ENCODE measurements around the gene SDK1.

SDK1 gene

GRCh38 chr7:3455806-3456595 lies 154.9 kb downstream of the SDK1 start:
- no peak overlapping the region for H3K27ac ChIP-seq
- no peak for TF ChIP-seq ZFX (IDR thresholded peaks at IDR 0.05)
- TF ChIP-seq, protein P1, sequence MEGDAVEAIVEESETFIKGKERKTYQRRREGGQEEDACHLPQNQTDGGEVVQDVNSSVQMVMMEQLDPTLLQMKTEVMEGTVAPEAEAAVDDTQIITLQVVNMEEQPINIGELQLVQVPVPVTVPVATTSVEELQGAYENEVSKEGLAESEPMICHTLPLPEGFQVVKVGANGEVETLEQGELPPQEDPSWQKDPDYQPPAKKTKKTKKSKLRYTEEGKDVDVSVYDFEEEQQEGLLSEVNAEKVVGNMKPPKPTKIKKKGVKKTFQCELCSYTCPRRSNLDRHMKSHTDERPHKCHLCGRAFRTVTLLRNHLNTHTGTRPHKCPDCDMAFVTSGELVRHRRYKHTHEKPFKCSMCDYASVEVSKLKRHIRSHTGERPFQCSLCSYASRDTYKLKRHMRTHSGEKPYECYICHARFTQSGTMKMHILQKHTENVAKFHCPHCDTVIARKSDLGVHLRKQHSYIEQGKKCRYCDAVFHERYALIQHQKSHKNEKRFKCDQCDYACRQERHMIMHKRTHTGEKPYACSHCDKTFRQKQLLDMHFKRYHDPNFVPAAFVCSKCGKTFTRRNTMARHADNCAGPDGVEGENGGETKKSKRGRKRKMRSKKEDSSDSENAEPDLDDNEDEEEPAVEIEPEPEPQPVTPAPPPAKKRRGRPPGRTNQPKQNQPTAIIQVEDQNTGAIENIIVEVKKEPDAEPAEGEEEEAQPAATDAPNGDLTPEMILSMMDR (conservative IDR thresholded peaks at IDR 0.05): no peak

GRCh38 chr7:3459111-3459510 lies 158.1 kb downstream of the SDK1 start:
- TF ChIP-seq, protein P1 (conservative IDR thresholded peaks at IDR 0.05): no peak
- H3K27ac ChIP-seq: no peak overlapping the region

DNA sequence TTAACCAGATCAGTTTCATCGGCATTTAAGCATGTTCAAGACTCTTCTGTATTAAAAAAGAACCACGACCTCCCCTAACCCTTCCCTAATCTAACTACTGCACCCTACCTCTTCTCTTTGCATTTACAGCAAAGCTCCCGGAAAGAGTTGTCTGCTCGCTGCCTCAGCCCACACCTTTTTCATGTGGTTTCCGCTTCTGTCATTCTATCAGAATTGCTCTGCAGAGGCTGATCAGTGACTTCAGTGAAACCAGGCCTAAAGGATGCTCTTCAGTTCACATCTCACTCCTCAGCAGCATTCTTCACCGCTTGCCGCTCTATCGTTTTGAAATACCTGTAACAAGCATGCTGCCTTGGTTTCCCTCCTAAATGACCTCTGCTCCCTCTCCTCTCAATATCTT lies 160.9 kb downstream of the SDK1 start:
- no peak overlapping the region for H3K27ac ChIP-seq
- TF ChIP-seq, protein P1 (conservative IDR thresholded peaks at IDR 0.05): no peak
- TF ChIP-seq ZFX (IDR thresholded peaks at IDR 0.05): no peak

DNA sequence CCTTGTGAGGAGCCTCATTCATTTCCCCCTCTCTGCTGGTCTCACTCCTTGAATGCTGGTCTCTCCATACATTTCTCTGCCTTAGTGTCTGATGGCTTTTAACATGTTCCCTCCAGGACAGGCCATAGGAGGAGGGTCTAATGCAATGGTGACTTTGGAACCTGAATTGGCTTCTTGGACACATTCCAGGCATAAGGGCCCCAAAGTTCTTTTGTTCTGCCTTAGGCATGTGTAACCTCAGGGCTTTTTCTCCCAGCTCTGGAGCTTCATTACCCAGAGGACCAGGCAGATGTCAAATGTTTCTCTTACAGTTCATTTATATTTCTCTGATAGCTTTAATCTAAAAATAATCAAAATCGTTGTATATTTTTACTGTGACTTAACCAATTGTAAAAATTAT lies 162.6 kb downstream of the SDK1 start:
- no peak overlapping the region for H3K27ac ChIP-seq
- TF ChIP-seq ZFX (IDR thresholded peaks at IDR 0.05): no peak
- TF ChIP-seq, protein P1 (conservative IDR thresholded peaks at IDR 0.05): no peak

GRCh38 chr7:3464900-3465622 lies 164.0 kb downstream of the SDK1 start:
- no peak for TF ChIP-seq ZFX (IDR thresholded peaks at IDR 0.05)
- TF ChIP-seq, protein P1 (conservative IDR thresholded peaks at IDR 0.05): no peak
- no peak overlapping the region for H3K27ac ChIP-seq

DNA sequence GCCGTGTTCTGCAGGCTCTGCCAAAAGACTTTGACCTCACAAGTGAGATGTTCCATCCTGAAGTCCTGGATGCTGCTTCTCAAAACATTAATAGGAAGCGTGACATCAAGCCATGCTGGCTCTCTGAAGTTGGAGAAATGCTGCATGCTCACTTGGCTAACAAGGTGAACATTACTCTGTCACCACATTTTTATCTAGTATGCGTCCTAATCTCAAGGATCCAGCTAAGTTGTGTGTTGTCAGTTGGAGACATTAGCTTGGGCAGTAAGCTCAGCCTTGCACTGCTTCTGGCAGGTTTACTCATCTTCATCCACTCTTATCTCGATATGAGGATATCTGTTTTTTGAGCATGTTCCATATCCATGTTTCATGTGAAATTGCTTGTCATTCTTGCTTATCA lies 165.2 kb downstream of the SDK1 start:
- TF ChIP-seq, protein P1 (conservative IDR thresholded peaks at IDR 0.05): no peak
- TF ChIP-seq ZFX (IDR thresholded peaks at IDR 0.05): no peak
- H3K27ac ChIP-seq: no peak overlapping the region

DNA sequence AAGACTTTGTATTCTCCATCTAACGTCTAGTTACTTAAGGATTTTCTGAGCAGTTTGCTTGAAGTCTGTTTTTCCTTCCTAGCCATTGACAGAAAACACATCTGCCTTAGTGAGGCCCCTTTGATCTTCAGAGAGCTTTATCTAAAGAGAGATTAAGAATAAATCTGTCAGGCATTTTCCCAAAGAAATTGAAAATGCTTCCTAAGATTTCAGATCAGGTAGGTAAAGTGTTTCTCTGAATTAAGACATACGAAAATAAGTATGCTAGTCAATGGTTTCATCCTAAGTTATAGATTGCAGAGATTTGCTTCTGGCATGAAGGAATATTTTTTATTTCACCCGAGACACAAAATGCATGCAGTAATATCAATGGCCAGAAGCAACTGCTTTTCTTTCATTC lies 168.6 kb downstream of the SDK1 start:
- TF ChIP-seq, protein P1 (conservative IDR thresholded peaks at IDR 0.05): no peak
- TF ChIP-seq ZFX (IDR thresholded peaks at IDR 0.05): no peak

More for the DNA sequence above, 168.6 kb downstream of the SDK1 start:
- H3K27ac ChIP-seq: no peak overlapping the region
